GM10248 (cell line): ENCODE data around the gene MRPL36.

Source experiments
- CTCF ChIA-PET: fragments of 300-600 bp; sonication (Branson Sonifier 250); formaldehyde crosslinking; extraction: SDS; loops from one replicate; lab custom pipeline; 2021; ENCODE audit warnings: antibody characterized with exemption; lab: Yijun Ruan, JAX
- POLR2A ChIA-PET: fragments of 350-650 bp; sonication (Branson Sonifier 250); formaldehyde crosslinking; extraction: SDS; loops from one replicate; lab custom pipeline; 2020; ENCODE audit warnings: antibody characterized with exemption; lab: Yijun Ruan, JAX
- DNase-seq: peaks from one replicate; pipeline ENCODE4 v3.0.0; 2012; ENCODE audit errors: extremely low spot score
- TF ChIP-seq, protein P1 (sequence below): IDR thresholded peaks from 2 replicates; pipeline ENCODE4 v1.5.1; 2012; ENCODE audit warnings: mild to moderate bottlenecking, low read depth; ENCODE audit errors: extremely low read depth, missing control alignments, control extremely low read depth

The MRPL36 gene

DNA sequence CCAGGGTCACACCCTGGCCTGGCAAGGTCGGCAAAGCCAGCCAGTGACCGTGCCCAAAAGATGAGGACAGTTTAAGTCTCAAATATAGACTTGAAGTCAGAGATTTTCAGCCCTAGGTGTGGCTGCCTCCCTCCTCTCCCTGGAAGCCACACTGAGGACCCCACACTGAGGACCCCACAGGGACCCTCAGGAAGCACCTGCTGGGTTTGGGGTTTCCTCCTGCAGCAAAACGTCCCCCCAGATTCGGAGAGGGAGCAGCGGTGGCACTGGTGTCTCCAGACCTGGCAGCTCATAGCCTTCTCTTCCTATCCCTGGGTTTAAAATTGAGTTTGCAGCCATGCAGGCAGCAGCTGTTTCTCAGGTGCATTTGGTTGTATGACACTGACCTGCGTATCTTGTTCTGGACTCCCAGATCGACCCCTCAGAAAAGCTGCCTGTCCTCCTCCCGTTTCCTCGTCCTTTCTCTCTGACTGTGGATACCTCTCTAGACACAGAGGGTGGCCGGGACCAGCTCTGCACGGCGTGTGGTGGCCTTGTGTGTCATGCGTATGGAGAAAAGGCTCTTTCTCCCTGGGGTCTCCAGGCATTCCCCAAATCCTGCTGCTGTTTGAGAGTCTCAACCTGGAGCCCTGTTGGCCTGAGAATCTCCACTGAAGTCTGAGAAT lies 36.6 kb downstream of the MRPL36 start:
- ChIA-PET CTCF (interaction anchor here (0.7 to 5.1 kb wide), 20 partner anchors 9 to 284 kb away, joined by 3 to 41 read pairs (median 4); no protein-coding TSS in a partner anchor), POLR2A (no interaction called here)
- TF ChIP-seq, protein P1, sequence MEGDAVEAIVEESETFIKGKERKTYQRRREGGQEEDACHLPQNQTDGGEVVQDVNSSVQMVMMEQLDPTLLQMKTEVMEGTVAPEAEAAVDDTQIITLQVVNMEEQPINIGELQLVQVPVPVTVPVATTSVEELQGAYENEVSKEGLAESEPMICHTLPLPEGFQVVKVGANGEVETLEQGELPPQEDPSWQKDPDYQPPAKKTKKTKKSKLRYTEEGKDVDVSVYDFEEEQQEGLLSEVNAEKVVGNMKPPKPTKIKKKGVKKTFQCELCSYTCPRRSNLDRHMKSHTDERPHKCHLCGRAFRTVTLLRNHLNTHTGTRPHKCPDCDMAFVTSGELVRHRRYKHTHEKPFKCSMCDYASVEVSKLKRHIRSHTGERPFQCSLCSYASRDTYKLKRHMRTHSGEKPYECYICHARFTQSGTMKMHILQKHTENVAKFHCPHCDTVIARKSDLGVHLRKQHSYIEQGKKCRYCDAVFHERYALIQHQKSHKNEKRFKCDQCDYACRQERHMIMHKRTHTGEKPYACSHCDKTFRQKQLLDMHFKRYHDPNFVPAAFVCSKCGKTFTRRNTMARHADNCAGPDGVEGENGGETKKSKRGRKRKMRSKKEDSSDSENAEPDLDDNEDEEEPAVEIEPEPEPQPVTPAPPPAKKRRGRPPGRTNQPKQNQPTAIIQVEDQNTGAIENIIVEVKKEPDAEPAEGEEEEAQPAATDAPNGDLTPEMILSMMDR = no peak
- no peak for DNase-seq

DNA sequence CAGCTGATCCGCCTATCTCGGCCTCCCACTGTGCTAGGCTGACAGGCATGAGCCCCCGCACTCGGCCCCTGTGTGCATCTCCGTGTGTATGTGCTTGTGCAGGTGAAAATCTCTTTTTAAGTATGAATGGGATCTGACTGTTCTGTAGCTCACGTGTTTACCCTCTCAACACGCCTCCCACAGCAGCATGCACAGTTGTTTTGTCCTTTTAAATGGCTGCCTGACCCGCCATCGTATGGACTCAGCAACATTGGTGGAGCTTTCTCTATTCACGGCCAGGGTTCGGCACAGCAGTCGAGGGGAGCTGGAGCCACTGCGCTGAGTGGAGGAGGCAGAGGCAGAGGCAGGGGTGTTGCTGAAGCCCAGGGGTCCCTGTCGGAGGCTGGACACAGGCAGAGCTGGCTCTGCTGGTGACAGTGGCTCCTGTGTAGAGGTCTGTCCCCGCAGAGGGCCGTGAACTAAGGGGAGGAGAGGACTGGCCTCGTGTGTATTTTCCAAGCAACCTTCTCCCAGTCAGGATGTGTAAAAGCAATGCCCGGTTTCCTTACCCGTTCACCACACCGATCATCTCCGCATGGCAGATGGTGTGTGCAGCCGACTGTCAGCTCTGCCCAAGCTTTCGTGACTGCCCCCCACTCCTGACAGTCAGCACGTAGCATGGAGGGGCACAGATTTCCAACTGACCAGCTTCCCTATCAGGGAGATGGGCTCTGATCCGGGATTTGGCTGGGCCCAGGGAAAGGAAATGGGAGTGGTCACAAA lies 37.3 kb downstream of the MRPL36 start:
- CTCF ChIA-PET = interaction anchor here (0.7 to 5.1 kb wide), 6 partner anchors 8 to 279 kb away, joined by 3 to 41 read pairs (median 8); no protein-coding TSS in a partner anchor
- TF ChIP-seq, protein P1 = no peak
- no peak for DNase-seq
- POLR2A ChIA-PET = no interaction called here

DNA sequence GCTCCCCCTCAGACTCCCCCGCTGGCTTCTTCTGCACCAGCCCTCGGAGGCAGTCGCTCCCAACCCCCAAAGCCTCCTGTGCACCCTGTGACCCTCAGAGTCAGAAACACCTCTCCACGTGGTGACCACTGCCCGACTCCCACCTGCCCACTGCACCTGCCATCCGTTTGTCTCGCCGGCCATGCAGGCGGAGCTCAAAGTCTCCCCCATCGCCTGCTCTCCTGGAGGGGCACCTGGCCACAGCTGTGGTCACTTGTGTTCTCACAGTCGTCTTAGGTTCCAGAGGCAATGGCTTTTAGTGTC lies 38.2 kb downstream of the MRPL36 start:
- POLR2A ChIA-PET = no interaction called here
- DNase-seq = no peak
- CTCF ChIA-PET = interaction anchor here (4.2 kb wide), 1 partner anchor 12 kb away, joined by 41 read pairs; no protein-coding TSS in a partner anchor
- TF ChIP-seq, protein P1 = no peak

DNA sequence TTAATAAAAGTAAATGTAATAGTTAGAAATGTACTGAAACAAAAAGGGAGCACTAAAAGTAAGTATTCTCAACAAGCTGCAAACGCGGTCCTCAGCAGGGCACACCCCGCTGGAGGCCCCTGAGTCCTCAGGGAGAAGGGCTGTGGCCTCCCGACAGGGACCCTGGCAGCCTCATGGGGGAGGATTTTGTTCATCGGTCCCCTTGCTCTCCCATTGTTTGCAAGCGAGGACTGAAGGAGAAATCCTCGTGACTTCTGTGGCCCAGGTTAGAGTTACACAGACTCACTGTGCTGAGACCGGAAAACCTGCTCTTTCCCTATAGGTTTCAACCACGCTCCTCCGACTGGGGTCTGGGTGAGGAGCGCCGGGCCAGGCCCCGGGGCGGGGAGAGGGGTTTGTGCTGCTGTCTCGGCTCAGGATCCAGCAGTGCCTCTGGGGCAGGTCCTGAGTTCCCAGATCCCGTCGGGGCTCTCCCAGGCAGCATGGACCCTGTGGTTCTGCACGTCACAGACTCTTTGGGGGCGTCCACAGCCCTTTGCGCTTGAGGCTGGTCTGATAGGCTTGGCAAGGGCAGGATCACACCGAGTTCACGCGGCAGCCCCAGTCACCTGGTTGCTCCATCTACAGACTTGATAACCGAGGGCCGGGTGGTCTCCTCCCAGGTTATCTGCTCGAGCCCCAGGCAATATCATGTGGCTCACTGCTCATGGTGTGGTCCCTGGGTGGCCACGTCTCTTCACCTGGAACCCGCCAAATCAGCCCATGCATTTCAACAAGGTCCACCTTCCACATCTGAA lies 38.8 kb downstream of the MRPL36 start:
- TF ChIP-seq, protein P1 = no peak
- ChIA-PET CTCF (interaction anchor here (4.2 kb wide), 1 partner anchor 12 kb away, joined by 41 read pairs; no protein-coding TSS in a partner anchor), POLR2A (no interaction called here)
- DNase-seq = no peak

DNA sequence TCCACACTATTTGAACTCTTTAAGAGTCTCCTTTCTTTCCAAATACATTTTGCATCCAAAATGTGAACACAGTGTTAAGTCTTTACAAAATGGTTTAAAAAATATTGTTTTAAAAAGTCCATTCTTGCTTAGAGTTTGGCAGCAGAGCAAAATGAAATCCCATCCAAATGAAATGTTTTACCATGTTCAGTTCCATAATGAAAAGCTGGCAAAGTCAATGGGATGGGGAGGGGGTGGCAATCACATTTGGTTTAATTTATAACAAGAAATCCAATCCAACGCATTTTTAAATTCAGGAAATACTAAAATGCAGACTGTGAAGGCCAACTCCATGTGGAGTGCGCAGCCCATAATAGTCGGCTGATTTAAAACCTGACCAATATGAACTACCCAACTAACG lies 39.4 kb downstream of the MRPL36 start:
- CTCF ChIA-PET = no interaction called here

DNA sequence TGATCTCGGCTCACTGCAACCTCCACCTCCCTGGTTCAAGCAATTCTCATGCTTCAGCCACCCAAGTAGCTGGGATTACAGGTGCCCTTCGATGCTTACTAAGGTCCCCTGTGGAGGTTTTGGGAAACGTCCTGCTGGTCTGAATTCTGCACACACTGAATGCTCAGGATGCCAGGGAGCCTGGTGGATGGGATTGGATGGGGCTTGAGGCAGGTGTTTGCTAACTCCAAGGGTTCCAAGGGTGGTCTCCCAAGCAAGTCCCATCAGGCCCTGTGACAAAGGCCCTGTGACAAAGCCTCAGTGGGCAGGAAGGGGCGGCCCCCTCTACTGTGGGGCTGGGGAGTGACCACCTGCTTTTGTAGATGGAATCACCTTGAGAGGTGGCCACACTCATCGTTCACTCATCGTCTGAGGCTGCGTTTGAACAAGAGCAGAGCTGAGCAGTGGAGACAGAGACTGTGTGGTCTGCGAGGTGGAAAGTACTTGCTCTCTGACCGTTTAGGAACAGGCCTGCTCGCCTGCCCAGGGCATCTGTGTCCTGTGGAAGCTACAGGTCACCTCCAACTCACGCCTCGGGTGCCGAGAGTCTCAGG lies 40.2 kb downstream of the MRPL36 start:
- POLR2A ChIA-PET = no interaction called here
- CTCF ChIA-PET = no interaction called here
- no peak for DNase-seq
- TF ChIP-seq, protein P1 = no peak

More for the DNA sequence above, 39.4 kb downstream of the MRPL36 start:
- TF ChIP-seq, protein P1 = no peak
- POLR2A ChIA-PET = no interaction called here
- DNase-seq = no peak
